Suprapubic skin (tissue), 4 donors: ENCODE data around the gene NAALADL2. TPM values are rescaled to one million over a fixed set of nuclear protein-coding genes. Genes with fewer than 3 reads are reported as not detected.

Experiments used
- DNase-seq, 2 donors: peaks; one replicate each; pipeline ENCODE4 v3.0.0-alpha.2; 2019; ENCODE audit warnings: low spot score in 2 of 2
- H3K27ac ChIP-seq: fragments of 200-600 bp; sonication (generic); one replicate; pipeline ENCODE4 v1.5.1; 2019
- H3K27me3 ChIP-seq: fragments of 200-600 bp; sonication (generic); one replicate; pipeline ENCODE4 v1.5.1; 2019
- H3K36me3 ChIP-seq: fragments of 200-600 bp; sonication (generic); one replicate; pipeline ENCODE4 v1.5.1; 2019
- H3K4me1 ChIP-seq: fragments of 200-600 bp; sonication (generic); one replicate; pipeline ENCODE4 v1.5.1; 2019
- H3K4me3 ChIP-seq: fragments of 200-600 bp; sonication (generic); one replicate; pipeline ENCODE4 v1.5.1; 2019; ENCODE audit warnings: mild to moderate bottlenecking
- H3K9me3 ChIP-seq: fragments of 200-600 bp; sonication (generic); one replicate; pipeline ENCODE4 v1.5.1; 2019
- EP300 ChIP-seq: sonication (generic); formaldehyde crosslinking; IDR thresholded peaks from one replicate; pipeline ENCODE4 v1.6.1; 2017; ENCODE audit warnings: antibody characterized with exemption
- POLR2A ChIP-seq, 2 donors: fragments of 450-650 bp; IDR thresholded peaks; one replicate each; pipeline ENCODE4 v1.6.1; 2017; ENCODE audit warnings: antibody characterized with exemption in 2 of 2, mild to moderate bottlenecking in 2 of 2, moderate library complexity in 2 of 2
- POLR2AphosphoS5 ChIP-seq, 3 donors: sonication (generic); formaldehyde crosslinking; IDR thresholded peaks; one replicate each; pipeline ENCODE4 v1.6.1; 2017; ENCODE audit warnings: antibody characterized with exemption in 3 of 3
- WGBS: methylation state at CpG from one replicate; pipeline ENCODE4 v1.1.5; 2018; 5-methylcytosine and 5-hydroxymethylcytosine counted together
- total RNA-seq, 4 donors: library from RNA; depleted of rRNA; stranded (reverse); fragments of >200 nt; gene quantifications; one replicate each; pipeline ENCODE4 v1.1.0, GENCODE V29; 2016
- TF ChIP-seq, protein P1 (sequence below), 2 donors: fragments of 200-600 bp in 1 of 2; fragments of 450-650 bp in 1 of 2; sonication (generic) in 1 of 2; IDR thresholded peaks; one replicate each; pipeline ENCODE4 v1.5.1; 2016 to 2019; ENCODE audit warnings: antibody characterized with exemption in 2 of 2, mild to moderate bottlenecking in 1 of 2, moderate library complexity in 1 of 2

NAALADL2 gene
- total RNA-seq, 4 donors from 2014 or later = 4.0 to 10.5 (median 8.5) TPM

DNA sequence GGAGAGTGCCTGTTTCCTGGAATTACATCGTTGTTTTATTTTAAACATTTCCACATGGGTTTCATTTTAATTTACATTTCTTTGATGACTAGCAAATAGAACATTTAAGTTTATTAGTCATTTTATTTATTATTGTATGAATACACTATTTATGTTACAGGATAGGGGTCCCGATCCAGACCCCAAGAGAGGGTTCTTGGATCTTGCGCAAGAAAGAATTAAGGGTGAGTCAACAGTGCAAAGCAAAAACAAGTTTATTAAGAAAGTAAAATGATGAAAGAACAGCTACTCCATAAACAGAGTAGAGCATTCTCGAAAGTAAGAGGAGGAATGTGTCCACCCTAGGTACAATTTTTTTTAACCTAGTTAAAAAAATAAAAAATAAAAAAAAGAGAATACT, 539.5 kb downstream of the NAALADL2 start:
- no peak for DNase-seq
- 53% methylated on average over 4 of the region's 4 CpGs for WGBS

DNA sequence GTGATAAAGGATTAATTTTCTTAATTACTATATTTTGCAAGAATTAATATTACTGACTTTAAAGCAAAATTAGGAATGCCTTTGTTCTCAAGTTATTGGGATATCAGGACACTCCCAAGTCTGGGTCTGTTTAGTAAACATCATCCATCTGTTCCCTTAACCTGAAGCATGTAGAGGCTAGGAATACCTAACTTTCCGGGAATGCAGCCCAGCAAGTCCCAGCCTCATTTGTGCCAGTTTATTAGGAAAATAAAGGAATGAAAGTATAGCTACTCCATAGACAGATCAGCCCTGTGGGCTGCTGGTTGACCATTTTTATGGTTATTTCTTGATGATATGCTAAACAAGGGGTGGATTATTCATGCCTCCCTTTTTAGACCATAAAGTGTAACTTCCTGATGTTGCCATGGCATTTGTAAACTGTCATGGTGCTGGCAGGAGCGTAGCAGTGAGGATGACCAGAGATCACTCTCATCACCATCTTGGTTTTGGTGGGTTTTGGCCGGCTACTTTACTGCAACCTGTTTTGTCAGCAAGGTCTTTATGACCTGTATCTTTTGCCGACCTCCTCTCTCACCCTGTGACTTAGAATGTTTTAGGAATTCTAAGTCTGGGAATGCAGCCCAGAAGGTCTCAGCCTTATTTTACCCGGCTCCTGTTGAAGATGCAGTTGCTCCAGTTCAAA, 540.2 kb downstream of the NAALADL2 start:
- no peak for DNase-seq
- Histone ChIP-seq H3K9me3 (no peaks in the 10 kb centered on the region), H3K4me1 (peaks cover 4% of the 10 kb centered on the region), H3K36me3 (no peaks in the 10 kb centered on the region), H3K27ac (no peak overlapping the region), H3K27me3 (no peaks in the 10 kb centered on the region), H3K4me3 (no peak overlapping the region)
- 71% methylated on average over 5 of the region's 5 CpGs for WGBS
- TF ChIP-seq POLR2A (IDR thresholded peaks at IDR 0.05) = no peak
- TF ChIP-seq, protein P1, sequence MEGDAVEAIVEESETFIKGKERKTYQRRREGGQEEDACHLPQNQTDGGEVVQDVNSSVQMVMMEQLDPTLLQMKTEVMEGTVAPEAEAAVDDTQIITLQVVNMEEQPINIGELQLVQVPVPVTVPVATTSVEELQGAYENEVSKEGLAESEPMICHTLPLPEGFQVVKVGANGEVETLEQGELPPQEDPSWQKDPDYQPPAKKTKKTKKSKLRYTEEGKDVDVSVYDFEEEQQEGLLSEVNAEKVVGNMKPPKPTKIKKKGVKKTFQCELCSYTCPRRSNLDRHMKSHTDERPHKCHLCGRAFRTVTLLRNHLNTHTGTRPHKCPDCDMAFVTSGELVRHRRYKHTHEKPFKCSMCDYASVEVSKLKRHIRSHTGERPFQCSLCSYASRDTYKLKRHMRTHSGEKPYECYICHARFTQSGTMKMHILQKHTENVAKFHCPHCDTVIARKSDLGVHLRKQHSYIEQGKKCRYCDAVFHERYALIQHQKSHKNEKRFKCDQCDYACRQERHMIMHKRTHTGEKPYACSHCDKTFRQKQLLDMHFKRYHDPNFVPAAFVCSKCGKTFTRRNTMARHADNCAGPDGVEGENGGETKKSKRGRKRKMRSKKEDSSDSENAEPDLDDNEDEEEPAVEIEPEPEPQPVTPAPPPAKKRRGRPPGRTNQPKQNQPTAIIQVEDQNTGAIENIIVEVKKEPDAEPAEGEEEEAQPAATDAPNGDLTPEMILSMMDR (IDR thresholded peaks at IDR 0.05) = no peak
- TF ChIP-seq POLR2AphosphoS5 (IDR thresholded peaks at IDR 0.05) = no peak
- no peak for TF ChIP-seq EP300

More for the DNA sequence above, 539.5 kb downstream of the NAALADL2 start:
- H3K36me3 ChIP-seq = no peaks in the 10 kb centered on the region
- H3K4me1 ChIP-seq = peaks cover 4% of the 10 kb centered on the region
- no peak overlapping the region for H3K27ac ChIP-seq
- H3K4me3 ChIP-seq = no peak overlapping the region
- TF ChIP-seq, protein P1 (IDR thresholded peaks at IDR 0.05) = no peak
- TF ChIP-seq EP300 (no peak), POLR2A (IDR thresholded peaks at IDR 0.05) (no peak), POLR2AphosphoS5 (IDR thresholded peaks at IDR 0.05) (no peak)
- H3K27me3 ChIP-seq = no peaks in the 10 kb centered on the region
- no peaks in the 10 kb centered on the region for H3K9me3 ChIP-seq

DNA sequence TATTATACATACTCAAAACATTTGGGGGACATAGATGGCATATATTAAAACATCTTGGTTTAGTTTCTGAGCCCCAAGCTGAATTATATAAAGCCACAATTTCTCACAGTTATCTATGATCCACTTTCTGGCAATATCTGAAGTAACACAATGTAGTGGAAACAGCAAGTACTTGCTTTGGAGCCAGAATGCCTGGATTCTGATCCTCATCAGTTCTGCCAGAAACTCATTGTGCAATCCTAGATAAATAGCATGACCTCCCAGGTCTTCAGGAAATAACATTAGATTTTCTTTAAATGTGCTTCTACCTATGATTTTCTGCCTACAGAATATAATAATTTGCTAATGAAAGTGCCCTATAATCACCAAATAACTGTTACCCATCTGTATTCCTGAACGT, 544.9 kb downstream of the NAALADL2 start:
- WGBS = 85% methylated on average over 1 of the region's 1 CpG
- Histone ChIP-seq H3K9me3 (no peaks in the 10 kb centered on the region), H3K4me3 (no peak overlapping the region), H3K27ac (no peak overlapping the region), H3K4me1 (peaks cover 2% of the 10 kb centered on the region), H3K27me3 (no peaks in the 10 kb centered on the region), H3K36me3 (no peaks in the 10 kb centered on the region)
- DNase-seq = no peak
- TF ChIP-seq POLR2A (IDR thresholded peaks at IDR 0.05) (no peak), POLR2AphosphoS5 (IDR thresholded peaks at IDR 0.05) (no peak), EP300 (no peak)
- TF ChIP-seq, protein P1 (IDR thresholded peaks at IDR 0.05) = no peak

DNA sequence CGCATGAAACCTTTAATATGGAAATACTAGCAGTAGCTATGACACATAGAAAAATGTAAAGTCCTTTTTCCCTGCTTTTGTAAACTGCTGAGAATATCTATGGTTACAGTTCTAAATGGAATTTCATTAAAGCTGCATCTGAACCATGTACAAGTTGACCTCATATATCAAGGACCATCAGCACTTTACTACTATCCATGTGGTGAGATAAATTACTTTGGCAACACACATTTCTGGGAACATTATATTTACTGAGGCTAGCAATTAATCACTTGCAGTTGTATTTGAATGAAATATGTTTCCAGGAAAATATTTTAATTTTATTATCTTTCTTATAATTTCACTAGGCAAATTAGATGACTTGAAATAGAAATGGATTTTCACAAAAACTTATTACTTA, 545.5 kb downstream of the NAALADL2 start:
- TF ChIP-seq POLR2A (IDR thresholded peaks at IDR 0.05) = no peak
- TF ChIP-seq, protein P1 (IDR thresholded peaks at IDR 0.05) = no peak
- no peak for TF ChIP-seq POLR2AphosphoS5 (IDR thresholded peaks at IDR 0.05)
- TF ChIP-seq EP300 = no peak
- Histone ChIP-seq H3K27ac (no peak overlapping the region), H3K4me1 (no peaks in the 10 kb centered on the region), H3K36me3 (no peaks in the 10 kb centered on the region), H3K27me3 (no peaks in the 10 kb centered on the region), H3K9me3 (no peaks in the 10 kb centered on the region), H3K4me3 (no peak overlapping the region)
- no peak for DNase-seq
- WGBS = 82% methylated on average over 1 of the region's 1 CpG

DNA sequence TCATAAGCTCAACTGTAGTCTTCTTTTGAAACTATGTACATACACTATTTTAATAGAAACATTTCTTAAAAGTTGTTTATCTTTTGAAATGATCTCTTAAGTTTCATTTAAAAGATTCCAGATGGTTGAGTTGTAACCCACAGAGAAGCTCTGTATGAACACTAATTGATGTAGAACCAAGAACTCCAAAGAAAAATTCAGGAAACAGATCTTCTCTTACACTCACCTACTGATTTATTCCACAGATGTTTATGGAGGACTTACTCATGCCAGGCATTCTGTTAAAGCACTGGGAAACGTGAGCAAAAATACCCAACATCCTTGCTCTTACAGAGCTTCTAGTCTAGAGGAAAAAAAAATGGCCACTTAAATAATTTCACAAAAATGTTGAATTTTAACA, 551.1 kb downstream of the NAALADL2 start:
- TF ChIP-seq POLR2A (IDR thresholded peaks at IDR 0.05) (no peak), EP300 (no peak), POLR2AphosphoS5 (IDR thresholded peaks at IDR 0.05) (no peak)
- TF ChIP-seq, protein P1 (IDR thresholded peaks at IDR 0.05) = no peak
- 55% methylated on average over 1 of the region's 1 CpG for WGBS
- Histone ChIP-seq H3K4me3 (no peak overlapping the region), H3K27me3 (no peaks in the 10 kb centered on the region), H3K9me3 (no peaks in the 10 kb centered on the region), H3K27ac (no peak overlapping the region), H3K4me1 (no peaks in the 10 kb centered on the region), H3K36me3 (no peaks in the 10 kb centered on the region)
- no peak for DNase-seq
